Activated CD8-positive, alpha-beta memory T cell treated with anti-CD3 and anti-CD28 coated beads for 36 hours (primary cell): Measurements from ENCODE around the gene FTH1. TPM values are rescaled to one million over a fixed set of nuclear protein-coding genes. Genes with fewer than 3 reads are reported as not detected.

Source experiments
- CTCF ChIA-PET: fragments of 350-600 bp; sonication (Branson Sonifier 250); formaldehyde crosslinking; loops from one replicate; lab custom pipeline; 2021; ENCODE audit warnings: antibody characterized with exemption; lab: Charles Lee
- POLR2A ChIA-PET: fragments of 350-600 bp; sonication (Branson Sonifier 250); formaldehyde crosslinking; loops from one replicate; lab custom pipeline; 2021; ENCODE audit warnings: antibody characterized with exemption; lab: Charles Lee
- total RNA-seq, 2 experiments: library from RNA; stranded (reverse); gene quantifications; one replicate each; pipeline ENCODE4 v1.2.3, GENCODE V29; 2021

The FTH1 gene
- total RNA-seq, 2 experiments from 2014 or later: 543 to 554 TPM

DNA sequence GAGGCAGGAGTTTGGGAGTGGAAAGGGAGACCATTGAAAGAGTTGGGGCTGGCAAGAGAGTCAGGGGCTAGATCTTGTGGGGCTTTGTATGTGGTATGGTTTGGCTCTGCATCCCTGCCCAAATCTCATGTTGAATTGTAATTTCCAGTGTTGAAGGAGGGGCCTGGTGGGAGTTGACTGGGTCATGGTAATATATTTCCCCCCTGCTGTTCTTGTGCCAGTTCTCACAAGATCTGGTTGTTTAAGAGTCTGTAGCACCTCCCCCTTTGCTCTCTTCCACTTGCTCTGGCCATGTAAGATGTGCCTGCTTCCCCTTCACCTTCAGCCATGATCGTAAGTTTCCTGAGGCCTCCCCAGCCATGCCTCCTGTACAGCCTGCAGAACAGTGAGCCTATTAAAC is 39.9 kb downstream of the FTH1 start:
- CTCF ChIA-PET: no interaction called here
- POLR2A ChIA-PET: no interaction called here

DNA sequence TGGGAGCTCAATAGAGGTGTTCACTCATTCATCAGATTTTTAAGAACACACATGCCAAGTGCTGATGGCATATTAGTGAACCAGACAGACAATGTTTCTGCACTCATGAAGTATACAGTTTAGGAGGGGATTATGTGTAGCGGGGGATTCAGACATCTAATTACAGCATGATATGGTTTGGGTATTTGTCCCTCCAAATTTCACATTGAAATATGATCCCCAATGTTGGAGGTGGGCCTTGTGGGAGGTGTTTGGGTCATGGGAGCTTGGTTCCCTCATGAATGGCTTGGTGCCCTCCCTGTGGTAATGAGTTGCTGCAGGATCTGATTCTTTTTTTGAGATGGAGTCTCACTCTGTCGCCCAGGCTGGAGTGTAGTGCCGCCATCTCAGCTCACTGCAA is 41.2 kb downstream of the FTH1 start:
- ChIA-PET POLR2A (no interaction called here), CTCF (no interaction called here)

DNA sequence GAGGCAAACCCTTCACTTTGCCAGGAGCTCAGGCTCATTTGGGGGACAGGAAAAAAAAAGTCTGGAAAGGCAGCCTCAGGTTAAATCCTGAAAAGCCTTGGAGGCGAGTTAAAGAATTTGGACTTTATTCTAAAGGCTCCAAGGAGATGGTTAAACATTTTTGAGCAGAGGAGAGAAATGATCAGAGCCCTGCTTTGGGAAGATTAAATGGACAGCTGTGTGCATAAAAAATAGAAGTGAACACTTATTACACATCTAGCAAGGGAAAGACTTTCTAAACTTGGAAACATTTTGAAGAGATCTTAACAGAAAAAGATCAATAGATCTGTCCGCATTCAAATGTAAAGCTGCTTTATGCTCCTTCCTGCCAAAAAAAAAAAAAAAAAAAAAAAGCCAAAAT is 41.7 kb downstream of the FTH1 start:
- POLR2A ChIA-PET: no interaction called here

DNA sequence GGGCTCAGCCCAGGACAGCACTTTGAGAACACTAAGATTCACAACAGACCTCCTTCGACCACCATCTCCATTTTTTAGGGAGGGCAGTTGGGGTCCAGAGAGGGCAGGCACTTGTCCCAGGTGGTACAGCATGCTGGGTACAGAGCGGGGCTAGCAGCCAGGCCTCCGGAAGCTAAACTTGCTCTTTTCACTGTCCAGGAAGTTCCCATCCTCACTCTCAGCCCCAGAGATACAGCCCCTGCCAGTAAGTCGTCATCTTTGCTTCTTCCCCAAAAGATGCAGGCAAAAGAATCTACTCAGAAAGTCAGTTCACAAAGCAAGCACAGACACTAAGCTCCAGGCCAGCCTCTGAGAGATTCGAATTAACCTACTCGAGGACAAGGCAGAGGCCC is 43.4 kb downstream of the FTH1 start:
- ChIA-PET POLR2A (no interaction called here), CTCF (interaction anchor here (1.2 kb wide), 1 partner anchor 25 kb away, joined by 3 read pairs; no protein-coding TSS in a partner anchor)

More for the DNA sequence above, 41.7 kb downstream of the FTH1 start:
- CTCF ChIA-PET: no interaction called here

DNA sequence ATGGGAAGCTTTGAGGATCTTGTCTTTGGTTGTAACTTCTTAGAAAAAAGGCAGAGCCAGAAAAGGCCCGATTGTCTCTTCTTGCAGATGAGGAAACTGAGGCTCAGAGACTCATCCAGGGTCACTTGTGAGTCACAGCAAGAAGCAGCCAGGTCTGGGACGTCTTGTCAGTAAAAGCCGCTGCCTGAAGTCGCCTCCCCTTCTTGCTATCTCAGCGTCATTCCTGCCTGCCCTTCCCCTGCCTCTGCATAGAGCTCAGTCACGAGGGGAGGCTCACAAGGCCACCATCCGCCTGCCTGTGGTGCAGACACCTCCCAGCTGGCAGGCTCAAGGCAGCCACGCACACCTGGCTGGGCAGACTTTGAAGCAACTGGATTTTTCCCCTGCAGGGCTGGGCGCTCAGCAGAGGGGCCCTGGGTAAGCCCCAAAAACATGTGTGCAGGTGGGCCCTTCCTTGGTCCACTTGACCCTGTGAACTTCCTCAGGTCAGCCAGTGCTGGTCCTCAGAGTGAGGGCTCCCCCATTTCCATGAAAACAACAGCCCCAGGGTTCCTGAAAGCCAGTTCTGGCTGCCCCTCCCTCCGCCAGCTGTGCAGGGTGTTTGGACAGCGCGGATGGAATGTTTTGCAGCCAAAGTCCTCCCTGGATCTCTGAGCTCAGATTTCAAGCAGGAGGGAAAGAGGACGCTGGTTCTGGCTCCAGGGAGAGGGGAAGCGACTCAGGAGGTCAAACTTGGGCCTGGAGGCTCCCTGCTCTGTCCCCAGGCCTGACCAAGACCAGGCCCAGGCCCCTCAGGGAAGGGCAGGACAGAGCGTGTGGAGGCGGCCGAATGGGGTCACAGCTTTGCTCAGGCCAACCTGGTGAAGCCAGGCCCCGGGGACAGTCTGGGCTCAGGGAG is 44.0 kb downstream of the FTH1 start:
- POLR2A ChIA-PET: no interaction called here

DNA sequence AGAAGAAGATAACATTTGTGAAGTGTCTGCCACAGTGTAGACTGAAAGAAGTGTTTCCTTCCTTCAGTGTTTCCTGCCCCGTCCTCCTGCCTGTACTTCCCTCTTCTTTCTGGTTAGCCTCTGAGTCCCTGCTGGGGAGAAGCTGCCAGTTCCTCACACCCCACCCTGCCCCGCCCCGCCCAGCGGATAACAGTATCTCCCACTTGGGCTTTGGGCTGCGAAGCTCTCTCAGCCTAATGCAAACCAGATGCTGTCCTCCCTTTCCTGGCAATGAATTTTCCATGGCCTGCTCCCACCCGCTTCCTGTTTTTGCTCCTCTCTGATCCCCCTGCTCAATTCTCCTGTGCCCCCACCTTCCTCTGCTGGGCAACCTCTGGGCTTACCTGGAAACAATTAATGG is 44.9 kb downstream of the FTH1 start:
- POLR2A ChIA-PET: no interaction called here
- CTCF ChIA-PET: interaction anchor here (1.0 kb wide), 1 partner anchor 159 kb away, joined by 3 read pairs; no protein-coding TSS in a partner anchor

More for the DNA sequence above, 44.0 kb downstream of the FTH1 start:
- CTCF ChIA-PET: interaction anchor here (1.2 kb wide), 1 partner anchor 24 kb away, joined by 3 read pairs; no protein-coding TSS in a partner anchor

DNA sequence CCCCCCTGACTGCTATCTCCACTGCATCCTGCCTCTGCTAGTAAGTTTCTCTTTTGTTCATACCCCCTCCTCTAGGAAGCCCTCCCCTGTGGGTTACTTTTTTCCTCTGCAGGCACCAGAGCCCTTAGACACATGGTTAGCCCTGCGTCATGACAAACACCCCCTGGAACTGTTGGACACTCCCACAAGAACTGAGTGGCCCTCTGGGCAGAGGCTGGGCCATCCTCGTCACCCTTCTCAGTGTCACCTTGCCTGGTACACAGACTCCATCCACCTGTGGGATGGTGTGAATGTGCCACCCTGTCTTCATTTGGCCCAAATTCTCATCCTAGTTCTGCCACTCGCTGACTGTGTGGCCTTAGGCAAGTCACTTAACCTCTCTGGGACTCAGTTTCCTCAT is 46.0 kb downstream of the FTH1 start:
- ChIA-PET CTCF (interaction anchor here (0.6 kb wide), 1 partner anchor 188 kb away, joined by 3 read pairs; no protein-coding TSS in a partner anchor), POLR2A (no interaction called here)

DNA sequence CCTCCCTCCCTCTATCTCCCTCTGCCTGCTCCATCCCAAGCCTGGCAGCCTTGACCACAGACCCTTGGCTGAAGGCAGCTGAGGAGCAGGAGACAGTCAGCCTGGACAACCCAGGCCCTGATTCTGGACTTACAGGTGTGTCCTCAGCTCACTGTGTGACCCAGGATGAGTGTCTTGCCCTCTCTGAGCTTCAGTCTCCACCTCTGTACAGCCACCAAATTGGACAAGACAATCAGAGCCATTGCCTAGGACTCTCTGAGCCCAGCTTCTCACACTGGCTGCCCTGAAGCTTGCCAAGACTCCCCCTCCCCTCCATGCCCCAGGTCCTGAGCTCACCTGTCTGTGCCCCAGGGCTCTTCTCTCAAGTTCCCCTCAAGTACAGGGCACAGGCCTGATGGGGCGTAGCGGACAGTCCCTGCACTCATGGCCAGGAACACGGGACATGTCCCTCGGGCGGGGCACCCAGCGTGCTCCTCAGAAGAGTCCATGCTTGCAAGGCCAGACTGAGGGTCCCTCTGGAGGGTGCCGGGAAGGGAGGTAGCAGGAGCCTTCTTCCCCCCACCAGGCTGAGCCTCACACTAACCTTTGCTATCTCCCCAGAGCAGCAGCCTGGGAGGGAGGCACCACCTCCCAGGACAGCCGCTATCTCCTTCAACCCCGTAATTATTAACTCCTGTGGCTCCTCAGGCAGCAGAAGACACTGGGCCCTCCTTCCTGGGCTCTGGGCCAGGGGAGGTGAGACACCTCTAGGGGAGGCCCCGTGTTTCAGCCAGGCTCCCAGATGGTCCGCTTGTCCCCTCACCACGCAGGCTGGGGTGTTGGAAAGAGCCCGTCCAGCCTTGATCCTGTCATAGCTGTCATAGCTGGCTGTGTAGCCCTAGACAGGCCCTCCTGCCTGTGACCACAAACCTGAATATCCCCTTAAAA is 47.5 kb downstream of the FTH1 start:
- CTCF ChIA-PET: no interaction called here
- POLR2A ChIA-PET: no interaction called here

DNA sequence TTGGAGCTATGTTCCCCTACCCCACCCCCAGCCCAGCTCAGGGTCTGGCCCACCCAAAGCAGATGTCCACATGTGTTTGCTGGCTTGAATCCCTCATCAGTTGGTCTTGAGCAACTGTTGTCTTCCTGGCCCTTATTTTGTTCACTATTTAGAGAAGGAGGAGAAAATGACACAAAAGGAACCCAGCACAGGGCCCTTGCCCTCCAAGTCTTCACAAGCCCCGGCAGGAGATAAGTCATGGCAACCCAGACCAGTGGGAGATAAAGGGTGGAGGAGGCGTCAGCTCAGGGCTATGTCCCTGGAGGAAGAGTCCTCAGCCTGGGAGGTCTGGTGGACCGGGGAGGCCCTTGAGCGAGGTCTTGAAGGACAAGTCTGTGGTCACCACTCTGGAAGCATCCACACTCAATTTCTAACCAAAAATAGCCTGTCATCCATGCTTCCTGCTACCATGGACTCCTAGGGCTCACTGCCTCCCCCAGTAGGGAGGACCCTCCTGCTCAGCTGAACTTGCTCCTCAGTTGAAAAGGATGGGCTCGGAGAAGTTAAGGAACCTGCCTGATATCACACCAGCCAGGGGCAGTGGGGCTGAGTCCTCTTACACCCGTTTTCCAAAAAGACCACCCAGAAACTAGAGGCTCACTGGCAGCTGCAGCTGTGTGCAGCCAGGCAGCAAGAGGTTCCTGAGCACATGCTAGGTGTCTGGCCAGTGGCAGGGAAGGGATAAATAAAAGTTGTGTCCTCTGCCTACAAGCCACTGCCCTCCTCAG is 48.3 kb downstream of the FTH1 start:
- ChIA-PET CTCF (no interaction called here), POLR2A (no interaction called here)

DNA sequence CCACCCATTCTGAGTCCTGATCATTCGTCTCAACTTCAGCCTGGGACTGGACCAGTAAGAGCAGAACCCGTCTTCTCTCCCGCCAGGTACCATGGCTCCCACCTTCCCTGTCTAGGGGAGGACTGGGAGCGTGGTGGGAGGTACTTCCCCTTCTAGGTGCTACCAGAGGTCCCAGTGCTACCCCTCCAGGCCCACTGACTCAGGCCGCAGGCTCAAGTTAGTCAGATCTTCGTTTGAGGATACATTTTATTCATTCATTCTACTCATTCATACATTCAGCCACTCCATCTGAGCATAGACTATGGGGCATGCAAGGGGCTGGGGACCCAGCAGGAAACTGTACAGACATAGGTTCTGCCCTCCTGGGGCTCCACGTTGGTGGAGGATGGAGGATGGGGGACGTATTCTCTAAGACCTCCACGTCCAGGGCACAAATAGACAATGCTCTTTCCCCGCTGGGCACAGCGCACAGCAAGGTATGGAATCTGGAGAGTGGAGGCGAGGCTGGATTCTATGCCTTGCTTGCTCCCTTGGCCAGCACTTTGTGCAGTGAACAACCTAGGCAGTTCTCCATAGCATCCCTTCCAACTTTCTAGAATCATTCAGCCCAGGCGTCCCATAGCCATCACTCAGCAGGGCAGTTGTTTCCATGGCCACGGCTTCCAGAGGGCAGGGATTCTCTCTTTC is 49.0 kb downstream of the FTH1 start:
- ChIA-PET POLR2A (no interaction called here), CTCF (no interaction called here)

DNA sequence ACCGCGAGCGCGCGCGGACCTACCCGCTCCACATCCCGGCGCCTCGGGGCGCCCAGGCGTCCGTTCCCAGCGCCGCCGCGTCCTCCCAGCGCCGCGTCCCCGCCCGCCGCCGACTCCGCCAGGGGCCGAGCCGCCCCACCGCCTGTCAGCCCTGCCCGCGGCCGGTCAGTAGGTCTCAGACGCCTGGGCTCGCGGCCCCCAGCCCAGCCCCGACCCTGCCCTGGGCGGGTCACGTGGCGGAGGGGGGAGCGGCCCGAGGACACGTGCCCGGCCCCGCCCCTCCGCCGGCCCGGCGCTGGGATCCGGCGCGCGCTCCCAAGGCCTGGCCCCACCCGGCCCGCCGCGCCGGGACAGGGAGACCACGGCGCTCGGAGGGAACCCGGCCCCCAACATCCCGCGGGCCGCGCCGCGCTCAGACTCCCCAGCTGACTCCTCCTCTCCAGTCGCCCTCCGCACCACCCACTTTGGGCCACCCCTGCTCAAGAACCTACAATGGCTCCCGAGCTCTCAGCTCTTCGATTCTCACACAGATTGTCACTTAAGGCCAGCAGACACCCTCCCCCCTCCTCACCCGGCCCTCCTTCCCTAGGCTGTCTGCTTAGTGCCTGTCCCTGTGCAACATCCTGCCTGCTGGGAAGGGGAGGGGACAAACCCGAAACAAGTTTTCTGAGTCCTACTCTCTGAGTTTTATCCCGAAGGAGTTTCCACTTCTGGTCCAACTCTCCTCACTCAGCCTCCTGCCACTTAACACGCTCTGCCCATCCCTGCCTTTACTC is 49.9 kb downstream of the FTH1 start, which contains the start of gene RAB3IL1:
RAB3IL1 (minus strand) TSS at position 233 of the 776 bp plus-strand sequence; CDS start at position 34, 199 bp downstream.
- POLR2A ChIA-PET: no interaction called here

DNA sequence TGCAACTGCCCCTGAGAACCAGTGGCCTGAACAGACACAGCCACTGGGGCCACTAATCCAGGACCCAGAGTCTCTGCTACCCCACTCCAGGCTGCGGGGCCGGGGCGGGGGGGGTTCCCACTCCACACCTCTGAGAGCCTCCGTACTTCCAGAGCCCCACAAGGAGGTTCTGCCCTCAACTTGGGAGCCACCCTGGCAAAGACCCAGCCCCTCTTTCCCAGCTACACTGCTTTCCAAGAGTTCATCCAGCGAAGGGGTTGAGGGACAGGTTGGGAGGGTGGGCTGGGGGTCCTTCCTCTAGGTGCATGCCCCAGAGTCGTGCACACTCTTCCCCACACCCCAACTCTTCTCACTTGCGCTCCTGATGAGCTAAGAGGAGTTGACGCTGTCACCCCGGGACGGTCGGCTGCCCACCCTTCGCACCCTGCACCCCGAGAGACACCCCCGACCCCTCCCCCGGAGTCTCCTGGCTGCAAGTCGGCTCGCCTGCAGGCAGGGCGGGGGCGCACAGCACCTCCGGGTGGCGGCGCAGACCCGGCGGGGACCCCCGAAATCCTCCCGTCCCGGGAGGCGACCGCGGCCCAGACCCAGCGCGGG is 50.6 kb downstream of the FTH1 start:
- CTCF ChIA-PET: interaction anchor here (1.5 kb wide), 1 partner anchor 31 kb away, joined by 3 read pairs; no protein-coding TSS in a partner anchor
- POLR2A ChIA-PET: no interaction called here

More for the DNA sequence above, 49.9 kb downstream of the FTH1 start, which contains the start of gene RAB3IL1:
- CTCF ChIA-PET: no interaction called here

DNA sequence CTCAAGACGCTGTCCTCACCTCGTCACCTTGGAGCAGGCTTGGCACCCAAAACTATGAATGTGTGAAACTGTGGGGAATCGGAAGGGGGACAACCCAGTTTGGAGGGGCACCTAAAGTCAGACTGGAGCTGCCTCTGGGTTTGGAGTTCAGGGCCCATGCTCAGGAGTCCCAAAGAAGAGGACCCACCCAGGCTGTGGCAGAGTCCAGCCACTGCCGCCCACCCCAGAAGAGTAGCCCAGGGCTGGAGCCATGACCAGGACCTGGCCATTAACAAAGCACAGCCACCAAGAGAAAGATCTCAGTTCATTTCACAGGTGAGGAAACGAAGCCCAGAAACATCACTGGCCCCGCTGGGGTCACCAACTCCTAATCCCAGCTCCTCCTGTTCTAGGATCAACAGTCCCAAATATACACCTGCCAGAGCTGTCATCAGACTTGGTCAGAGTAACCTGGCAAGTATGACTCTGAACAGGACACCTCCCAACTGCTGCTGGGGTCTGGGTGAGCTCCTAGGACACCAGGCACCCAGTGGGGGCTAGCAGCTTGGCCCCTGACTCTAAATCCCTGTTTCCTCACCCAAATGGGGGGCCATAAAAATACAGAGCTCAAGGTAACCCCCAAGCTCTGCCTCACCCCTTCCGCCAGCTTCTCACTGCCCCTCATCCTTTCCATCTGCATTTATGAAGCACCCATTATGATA is 52.8 kb downstream of the FTH1 start:
- CTCF ChIA-PET: interaction anchor here (1.5 kb wide), 1 partner anchor 16 kb away, joined by 6 read pairs; no protein-coding TSS in a partner anchor

More for the DNA sequence above, 52.8 kb downstream of the FTH1 start:
- POLR2A ChIA-PET: no interaction called here
